H9 (cell line): ENCODE measurements around the gene SRSF12. TPM values are rescaled to one million over a fixed set of nuclear protein-coding genes. Genes with fewer than 3 reads are reported as not detected.

Source experiments
- DNase-seq: peaks from one replicate; pipeline ENCODE4 v3.0.0-alpha.2; 2017
- H2AFZ ChIP-seq: one replicate; pipeline ENCODE4 v1.6.1; 2013; ENCODE audit warnings: mild to moderate bottlenecking, low read length, control low read depth, moderate library complexity
- H2AK5ac ChIP-seq: 2 replicates; pipeline ENCODE4 v1.6.1; 2013; ENCODE audit warnings: low read length, control low read depth, mixed read lengths; ENCODE audit not compliant: insufficient read length
- H2BK120ac ChIP-seq: one replicate; pipeline ENCODE4 v1.6.1; 2013; ENCODE audit warnings: low read depth, mild to moderate bottlenecking, low read length, control low read depth, inconsistent platforms; ENCODE audit not compliant: poor library complexity, severe bottlenecking
- H2BK12ac ChIP-seq: 2 replicates; pipeline ENCODE4 v1.6.1; 2013; ENCODE audit warnings: low read length, control low read depth, mixed read lengths, low read depth; ENCODE audit not compliant: insufficient read length
- H2BK15ac ChIP-seq: 2 replicates; pipeline ENCODE4 v1.6.1; 2013; ENCODE audit warnings: low read depth, low read length, control low read depth
- H2BK20ac ChIP-seq: one replicate; pipeline ENCODE4 v1.6.1; 2013; ENCODE audit warnings: low read depth, mild to moderate bottlenecking, low read length, control low read depth, inconsistent platforms; ENCODE audit not compliant: poor library complexity, severe bottlenecking
- H2BK5ac ChIP-seq: 2 replicates; pipeline ENCODE4 v1.6.1; 2013; ENCODE audit warnings: low read length, control low read depth, mixed read lengths; ENCODE audit not compliant: insufficient read length
- H3K14ac ChIP-seq: 2 replicates; pipeline ENCODE4 v1.6.1; 2013; ENCODE audit warnings: low read length, control low read depth; ENCODE audit not compliant: insufficient read depth
- H3K18ac ChIP-seq: 2 replicates; pipeline ENCODE4 v1.6.1; 2013; ENCODE audit warnings: low read depth, mild to moderate bottlenecking, mixed read lengths, low read length, control low read depth; ENCODE audit not compliant: insufficient read length
- H3K23ac ChIP-seq: 2 replicates; pipeline ENCODE4 v1.6.1; 2013; ENCODE audit warnings: low read length, control low read depth, mixed read lengths, low read depth; ENCODE audit not compliant: insufficient read length
- H3K23me2 ChIP-seq: 2 replicates; pipeline ENCODE4 v1.6.1; 2013; ENCODE audit warnings: low read depth, mild to moderate bottlenecking, mixed read lengths, low read length, control low read depth; ENCODE audit not compliant: insufficient read length, poor library complexity, severe bottlenecking
- H3K27ac ChIP-seq: 2 replicates; pipeline ENCODE4 v1.5.1; 2013; ENCODE audit warnings: low read length, control low read depth, mixed read lengths, low read depth; ENCODE audit not compliant: insufficient read length
- H3K27me3 ChIP-seq: 2 replicates; pipeline ENCODE4 v1.6.1; 2013; ENCODE audit warnings: low read length, control low read depth, inconsistent platforms; ENCODE audit not compliant: insufficient read depth
- H3K4ac ChIP-seq: 2 replicates; pipeline ENCODE4 v1.6.1; 2013; ENCODE audit warnings: low read depth, mild to moderate bottlenecking, control low read depth, inconsistent platforms, low read length, moderate library complexity
- H3K4me1 ChIP-seq: 2 replicates; pipeline ENCODE4 v1.6.1; 2013; ENCODE audit warnings: low read length, control low read depth, inconsistent platforms; ENCODE audit not compliant: insufficient read depth
- H3K4me2 ChIP-seq: 2 replicates; pipeline ENCODE4 v1.6.1; 2013; ENCODE audit warnings: low read length, control low read depth, mixed read lengths; ENCODE audit not compliant: insufficient read length, insufficient read depth
- H3K56ac ChIP-seq: 2 replicates; pipeline ENCODE4 v1.6.1; 2013; ENCODE audit warnings: low read depth, mild to moderate bottlenecking, mixed read lengths, low read length, control low read depth; ENCODE audit not compliant: insufficient read length
- H3K79me1 ChIP-seq: 2 replicates; pipeline ENCODE4 v1.6.1; 2013; ENCODE audit warnings: low read depth, mild to moderate bottlenecking, moderate library complexity, low read length, control low read depth, inconsistent platforms; ENCODE audit not compliant: insufficient read depth, poor library complexity, severe bottlenecking
- H3K79me2 ChIP-seq: 2 replicates; pipeline ENCODE4 v1.6.1; 2013; ENCODE audit warnings: low read length, control low read depth, inconsistent platforms; ENCODE audit not compliant: insufficient read depth
- H3K9ac ChIP-seq: 2 replicates; pipeline ENCODE4 v1.6.1; 2013; ENCODE audit warnings: low read length, control low read depth, mixed read lengths; ENCODE audit not compliant: insufficient read length; ENCODE audit errors: extremely low read depth
- H3K9me3 ChIP-seq: one replicate; pipeline ENCODE4 v1.6.1; 2013; ENCODE audit warnings: low read depth, low read length, inconsistent platforms; ENCODE audit not compliant: control insufficient read depth
- H3T11ph ChIP-seq: one replicate; pipeline ENCODE4 v1.6.1; 2013; ENCODE audit warnings: mild to moderate bottlenecking, low read length, control low read depth, inconsistent platforms
- H4K20me1 ChIP-seq: one replicate; pipeline ENCODE4 v1.6.1; 2013; ENCODE audit not compliant: control insufficient read depth, insufficient read length, insufficient read depth
- H4K5ac ChIP-seq: 2 replicates; pipeline ENCODE4 v1.6.1; 2013; ENCODE audit warnings: low read depth, mild to moderate bottlenecking, mixed read lengths, low read length, control low read depth; ENCODE audit not compliant: insufficient read length
- H4K8ac ChIP-seq: replicated peaks from 2 replicates; pipeline ENCODE4 v1.6.1; 2013; ENCODE audit warnings: low read length, control low read depth, mixed read lengths, low read depth; ENCODE audit not compliant: insufficient read length
- H4K91ac ChIP-seq: 2 replicates; pipeline ENCODE4 v1.6.1; 2013; ENCODE audit warnings: low read depth, mild to moderate bottlenecking, moderate library complexity, mixed read lengths, low read length, control low read depth; ENCODE audit not compliant: insufficient read length
- H3K27ac Mint-ChIP-seq, 3 experiments: 2 replicates in 2 of 3; 3 replicates in 1 of 3; pipeline ENCODE4 v1.8.0; 2020 to 2021; ENCODE audit warnings: mixed read lengths in 3 of 3, mild to moderate bottlenecking in 1 of 3, moderate library complexity in 1 of 3
- H3K27me3 Mint-ChIP-seq: 2 replicates; pipeline ENCODE4 v1.8.0; 2021; ENCODE audit warnings: low read depth, mild to moderate bottlenecking, moderate library complexity, mixed read lengths
- H3K36me3 Mint-ChIP-seq, 3 experiments: 2 replicates in 2 of 3; 3 replicates in 1 of 3; pipeline ENCODE4 v1.8.0; 2020 to 2021; ENCODE audit warnings: low read depth in 3 of 3, mixed read lengths in 3 of 3; ENCODE audit not compliant: insufficient read depth in 1 of 3
- H3K4me1 Mint-ChIP-seq, 2 experiments: 2 replicates each; pipeline ENCODE4 v1.8.0; 2020; ENCODE audit warnings: mixed read lengths in 2 of 2
- H3K4me3 Mint-ChIP-seq, 2 experiments: 2 replicates in 1 of 2; 3 replicates in 1 of 2; pipeline ENCODE4 v1.8.0; 2020 to 2021; ENCODE audit warnings: mild to moderate bottlenecking in 2 of 2, mixed read lengths in 2 of 2, moderate library complexity in 1 of 2
- H3K9me3 Mint-ChIP-seq, 2 experiments: 2 replicates in 1 of 2; 3 replicates in 1 of 2; pipeline ENCODE4 v1.8.0; 2020; ENCODE audit warnings: mild to moderate bottlenecking in 2 of 2, mixed read lengths in 2 of 2, moderate library complexity in 1 of 2
- WGBS: extraction: QIAGEN DNeasy Blood & Tissue Kit; methylation state at CpG from one replicate; pipeline ENCODE4 v1.1.7; 2013; ENCODE audit warnings: missing lambda C conversion rate, low lambda C conversion rate, mixed read lengths; ENCODE audit not compliant: insufficient read length; ENCODE audit errors: extremely low coverage; 5-methylcytosine and 5-hydroxymethylcytosine counted together
- total RNA-seq: library from RNA; stranded (reverse); gene quantifications from 2 replicates; pipeline ENCODE4 v1.2.1, GENCODE V29; 2021
- TF ChIP-seq, protein P1 (sequence below): fragments of 200-600 bp; sonication (generic); conservative IDR thresholded peaks from 3 replicates; pipeline ENCODE4 v1.8.0; 2021; ENCODE audit warnings: antibody characterized with exemption, mild to moderate bottlenecking

Gene SRSF12
- total RNA-seq, 1 experiment from 2014 or later = 7.6 TPM

DNA sequence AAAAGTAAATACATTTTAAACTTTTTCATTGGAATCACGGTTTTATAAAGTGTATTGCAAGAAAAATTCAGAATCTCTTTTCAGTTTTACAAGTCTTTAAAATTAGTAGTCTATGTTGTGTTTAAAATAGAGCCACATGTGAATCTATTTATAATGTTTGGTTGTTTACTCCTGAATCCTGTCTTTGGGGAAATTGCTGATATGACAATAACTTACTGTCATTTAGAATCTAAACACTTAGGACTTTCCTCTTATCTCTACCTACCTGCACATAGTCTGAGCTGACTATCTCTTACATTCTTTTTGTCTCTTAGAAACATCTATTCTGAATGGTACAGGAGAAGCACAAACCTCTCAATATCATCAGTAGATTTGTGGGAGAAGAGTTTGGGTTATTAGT, 4.1 kb upstream of the SRSF12 start:
- Histone ChIP-seq H3K4ac (no peak overlapping the region), H4K20me1 (no peaks in the 10 kb centered on the region), H3K23ac (no peak overlapping the region), H3K23me2 (peaks cover 4% of the 10 kb centered on the region), H2AK5ac (no peak overlapping the region), H3K56ac (no peak overlapping the region), H3T11ph (no peak overlapping the region), H3K27ac (no peak overlapping the region), H2BK120ac (no peak overlapping the region), H3K14ac (no peak overlapping the region), H3K27me3 (peaks cover 14% of the 10 kb centered on the region), H4K91ac (no peak overlapping the region), H2BK12ac (no peak overlapping the region), H2BK5ac (no peak overlapping the region), H3K4me2 (no peak overlapping the region), H3K18ac (no peak overlapping the region), H3K79me2 (no peaks in the 10 kb centered on the region), H4K8ac (no peak overlapping the region), H2BK15ac (no peak overlapping the region), H2AFZ (no peak overlapping the region), H4K5ac (no peak overlapping the region), H3K79me1 (no peaks in the 10 kb centered on the region), H3K4me1 (no peaks in the 10 kb centered on the region), H3K9me3 (no peaks in the 10 kb centered on the region), H2BK20ac (no peak overlapping the region), H3K9ac (no peak overlapping the region)
- Mint-ChIP-seq H3K27me3 (peaks cover 25% of the 10 kb centered on the region), H3K27ac (no peak overlapping the region), H3K4me1 (peaks cover 5 to 6% of the 10 kb centered on the region in 2 experiments), H3K4me3 (no peak overlapping the region), H3K9me3 (peaks cover 0 to under 1% of the 10 kb centered on the region in 2 experiments; a peak in 2 of 5 replicates), H3K36me3 (peaks cover 0 to 2% (median 0%) of the 10 kb centered on the region in 3 experiments; a peak in 2 of 7 replicates)
- no CpG with 5 or more reads among the region's 1 CpG for WGBS
- DNase-seq = no peak
- TF ChIP-seq, protein P1, sequence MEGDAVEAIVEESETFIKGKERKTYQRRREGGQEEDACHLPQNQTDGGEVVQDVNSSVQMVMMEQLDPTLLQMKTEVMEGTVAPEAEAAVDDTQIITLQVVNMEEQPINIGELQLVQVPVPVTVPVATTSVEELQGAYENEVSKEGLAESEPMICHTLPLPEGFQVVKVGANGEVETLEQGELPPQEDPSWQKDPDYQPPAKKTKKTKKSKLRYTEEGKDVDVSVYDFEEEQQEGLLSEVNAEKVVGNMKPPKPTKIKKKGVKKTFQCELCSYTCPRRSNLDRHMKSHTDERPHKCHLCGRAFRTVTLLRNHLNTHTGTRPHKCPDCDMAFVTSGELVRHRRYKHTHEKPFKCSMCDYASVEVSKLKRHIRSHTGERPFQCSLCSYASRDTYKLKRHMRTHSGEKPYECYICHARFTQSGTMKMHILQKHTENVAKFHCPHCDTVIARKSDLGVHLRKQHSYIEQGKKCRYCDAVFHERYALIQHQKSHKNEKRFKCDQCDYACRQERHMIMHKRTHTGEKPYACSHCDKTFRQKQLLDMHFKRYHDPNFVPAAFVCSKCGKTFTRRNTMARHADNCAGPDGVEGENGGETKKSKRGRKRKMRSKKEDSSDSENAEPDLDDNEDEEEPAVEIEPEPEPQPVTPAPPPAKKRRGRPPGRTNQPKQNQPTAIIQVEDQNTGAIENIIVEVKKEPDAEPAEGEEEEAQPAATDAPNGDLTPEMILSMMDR = no peak
